ENCODE data around the gene NSF. TPM values are rescaled to one million over a fixed set of nuclear protein-coding genes. Genes with fewer than 3 reads are reported as not detected.

Gene NSF
- total RNA-seq, 1 donor from 2014 or later = 44.2 TPM

DNA sequence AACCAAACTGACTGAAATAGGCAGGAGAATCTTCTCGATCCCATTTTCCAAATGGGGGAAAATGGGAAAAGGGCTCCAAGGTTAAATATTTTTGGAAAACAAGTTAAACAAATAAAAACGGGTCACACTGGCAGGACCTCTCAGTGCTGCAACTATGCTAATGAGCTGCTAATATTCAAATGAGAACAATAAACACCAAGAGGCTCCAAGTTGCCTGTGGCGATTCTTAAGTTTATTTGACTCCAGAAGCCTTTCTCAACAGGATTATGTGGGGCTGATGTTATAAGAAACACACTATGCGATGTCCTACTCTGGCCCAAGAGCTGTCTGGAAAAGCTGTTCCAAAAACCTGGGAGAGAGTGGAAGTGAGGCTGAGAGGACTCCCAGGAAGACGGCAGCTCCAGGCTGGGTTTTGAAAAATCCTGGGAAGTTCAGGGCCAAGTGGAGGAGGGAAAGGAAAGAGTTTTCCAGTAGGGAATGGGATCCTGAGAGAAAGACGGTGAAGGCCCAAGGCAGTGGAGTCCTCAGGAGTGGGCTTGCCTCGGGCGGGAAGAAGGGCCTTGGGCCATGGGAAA is 206.6 kb downstream of the NSF start:
- no peaks in the 10 kb centered on the region for H3K9me3 Mint-ChIP-seq
- H3K27me3 Mint-ChIP-seq = peaks cover 10% of the 10 kb centered on the region
- no peaks in the 10 kb centered on the region for H3K4me1 Mint-ChIP-seq (ENCODE audit: unreplicated experiment)
- TF ChIP-seq CTCF (conservative IDR thresholded peaks at IDR 0.05) = no peak
- no peak overlapping the region for H3K27ac Mint-ChIP-seq
- no peak for DNase-seq (ENCODE audit: extremely low spot score, unreplicated experiment)
- H3K36me3 Mint-ChIP-seq = peaks cover 4% of the 10 kb centered on the region
- no peak overlapping the region for H3K4me3 Mint-ChIP-seq

GRCh38 chr17:46800573-46800972 is 210.1 kb downstream of the NSF start:
- Mint-ChIP-seq H3K27ac (no peak overlapping the region), H3K36me3 (peaks cover 4% of the 10 kb centered on the region), H3K4me3 (no peak overlapping the region), H3K4me1 (ENCODE audit: unreplicated experiment) (no peaks in the 10 kb centered on the region), H3K27me3 (peaks cover 3% of the 10 kb centered on the region), H3K9me3 (peaks cover 4% of the 10 kb centered on the region)
- no peak for DNase-seq (ENCODE audit: extremely low spot score, unreplicated experiment)
- TF ChIP-seq CTCF (conservative IDR thresholded peaks at IDR 0.05) = no peak

- Mint-ChIP-seq H3K27ac (no peak overlapping the region), H3K4me3 (no peak overlapping the region), H3K36me3 (peaks cover 4% of the 10 kb centered on the region), H3K4me1 (ENCODE audit: unreplicated experiment) (peaks cover 4% of the 10 kb centered on the region), H3K27me3 (no peaks in the 10 kb centered on the region), H3K9me3 (peaks cover 4% of the 10 kb centered on the region)
- no peak for TF ChIP-seq CTCF (conservative IDR thresholded peaks at IDR 0.05)
- DNase-seq (ENCODE audit: extremely low spot score, unreplicated experiment) = no peak
Observed at GRCh38 chr17:46802800-46803199, 212.3 kb downstream of the NSF start.

DNA sequence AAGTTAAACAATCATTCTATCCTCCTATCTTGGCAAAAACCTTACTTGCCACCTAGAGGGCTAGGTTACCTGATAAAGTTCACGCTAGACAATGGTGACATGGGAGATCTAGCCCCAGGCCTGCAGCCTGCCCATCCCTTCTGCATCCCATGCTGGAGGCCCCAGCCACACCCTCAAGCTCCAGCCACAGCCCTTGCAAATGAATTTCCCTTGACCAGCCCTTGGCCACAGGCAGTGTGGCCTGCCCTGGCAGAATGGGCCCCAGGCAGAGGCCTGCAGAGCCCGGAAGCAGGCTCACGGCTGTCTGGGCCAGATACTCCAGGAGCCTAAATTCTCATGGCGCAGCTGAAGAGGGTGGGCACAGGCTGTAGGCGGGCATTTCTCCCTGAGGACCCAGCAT is 213.1 kb downstream of the NSF start:
- TF ChIP-seq CTCF (conservative IDR thresholded peaks at IDR 0.05) = no peak
- H3K4me1 Mint-ChIP-seq (ENCODE audit: unreplicated experiment) = peaks cover 9% of the 10 kb centered on the region
- peak overlapping the region; percentile 21 for H3K27ac Mint-ChIP-seq
- H3K9me3 Mint-ChIP-seq = peaks cover 4% of the 10 kb centered on the region
- no peak overlapping the region for H3K4me3 Mint-ChIP-seq
- DNase-seq (ENCODE audit: extremely low spot score, unreplicated experiment) = no peak
- H3K36me3 Mint-ChIP-seq = peaks cover 4% of the 10 kb centered on the region
- no peaks in the 10 kb centered on the region for H3K27me3 Mint-ChIP-seq

- peaks cover 4% of the 10 kb centered on the region for H3K9me3 Mint-ChIP-seq
- no peak for DNase-seq (ENCODE audit: extremely low spot score, unreplicated experiment)
- peaks cover 22% of the 10 kb centered on the region for H3K4me1 Mint-ChIP-seq (ENCODE audit: unreplicated experiment)
- H3K27me3 Mint-ChIP-seq = no peaks in the 10 kb centered on the region
- H3K27ac Mint-ChIP-seq = no peak overlapping the region
- H3K36me3 Mint-ChIP-seq = peaks cover 4% of the 10 kb centered on the region
- H3K4me3 Mint-ChIP-seq = no peak overlapping the region
- no peak for TF ChIP-seq CTCF (conservative IDR thresholded peaks at IDR 0.05)
Observed at GRCh38 chr17:46805771-46806170, 215.3 kb downstream of the NSF start.

Other genes with a start within 250 kb of the NSF start
- gene ARL17B, start 228.9 kb upstream of the NSF start, total RNA-seq (ENCODE audit: low replicate concordance) = 8.3 and 16.9 TPM in 2 replicates
- gene LRRC37A2, start 78.2 kb upstream of the NSF start, total RNA-seq (ENCODE audit: low replicate concordance) = 12.5 and 18.6 TPM in 2 replicates
- gene ARL17A, start 11.0 kb upstream of the NSF start, total RNA-seq (ENCODE audit: low replicate concordance) = 9.8 and 19.7 TPM in 2 replicates
- 14.1 and 47.7 TPM in 2 replicates for gene WNT3, start 228.0 kb downstream of the NSF start, total RNA-seq (ENCODE audit: low replicate concordance)

Data from type B pancreatic cell (in vitro differentiated cells).